Measurements from ENCODE around the gene FKBP7.
"Not testable (repeated sequence)": the region's sequence is repeated elsewhere in the genome, so short reads cannot be mapped to it uniquely, and the experiment has no call there.

Gene FKBP7

GRCh38 chr2:178449700-178450523, 28.5 kb downstream of the FKBP7 start:
- DNase-seq (ENCODE audit: low spot score) = no peak

DNA sequence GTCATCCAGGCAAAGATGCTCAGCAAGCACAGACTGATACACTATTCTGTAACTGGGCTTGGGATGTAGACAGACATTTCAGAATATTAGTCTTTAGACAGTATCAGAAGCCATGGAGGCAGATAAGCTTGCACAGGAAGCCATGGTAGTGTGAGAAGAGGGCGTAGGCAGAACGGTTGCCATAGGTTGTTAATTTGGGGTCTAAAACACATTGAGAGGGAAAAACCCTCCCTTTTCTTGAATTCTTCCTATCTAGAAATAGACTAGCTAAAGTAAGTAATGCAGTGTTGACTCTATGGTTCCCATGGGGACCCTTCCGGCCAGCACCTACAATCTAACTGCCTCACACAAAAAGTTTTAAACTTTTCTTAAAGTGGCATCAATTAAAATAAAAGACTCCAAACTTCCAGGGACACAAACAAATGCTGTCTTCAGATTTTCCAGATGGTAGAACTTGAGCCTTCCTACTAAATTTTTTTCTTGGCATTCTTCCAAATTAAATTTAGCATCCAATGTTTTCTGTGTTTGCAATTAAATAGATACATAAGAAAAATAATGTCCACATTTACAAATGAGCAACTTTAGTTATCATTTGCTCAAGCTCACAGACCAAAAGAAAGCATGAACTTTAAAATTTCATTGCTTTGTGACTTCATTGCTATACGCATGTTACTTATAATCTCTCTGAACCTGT, 29.3 kb downstream of the FKBP7 start:
- no peak for DNase-seq (ENCODE audit: low spot score)

GRCh38 chr2:178441426-178441825, 37.0 kb downstream of the FKBP7 start:
- no peak for DNase-seq (ENCODE audit: low spot score)

DNA sequence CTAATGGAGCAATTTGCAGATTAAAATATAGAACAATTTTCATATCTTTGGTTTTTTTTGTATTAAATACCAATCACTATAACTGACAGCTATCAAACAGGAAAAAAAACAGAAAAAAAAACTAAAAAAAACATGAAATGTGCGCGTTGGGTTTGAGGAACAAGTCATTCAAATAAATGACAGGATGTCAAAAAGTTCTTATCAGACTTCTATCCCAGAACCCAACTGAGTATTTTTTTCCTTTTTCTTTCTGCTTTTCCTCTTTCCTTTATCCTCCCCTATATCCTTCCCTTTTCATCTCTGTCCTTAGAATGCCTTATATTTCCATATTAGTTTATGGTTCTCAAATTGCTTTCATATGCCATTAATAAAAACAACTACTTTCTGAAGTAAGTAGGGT, 41.7 kb downstream of the FKBP7 start:
- DNase-seq (ENCODE audit: low spot score) = no peak

GRCh38 chr2:178429336-178429735, 49.1 kb downstream of the FKBP7 start:
- DNase-seq (ENCODE audit: low spot score) = no peak

DNA sequence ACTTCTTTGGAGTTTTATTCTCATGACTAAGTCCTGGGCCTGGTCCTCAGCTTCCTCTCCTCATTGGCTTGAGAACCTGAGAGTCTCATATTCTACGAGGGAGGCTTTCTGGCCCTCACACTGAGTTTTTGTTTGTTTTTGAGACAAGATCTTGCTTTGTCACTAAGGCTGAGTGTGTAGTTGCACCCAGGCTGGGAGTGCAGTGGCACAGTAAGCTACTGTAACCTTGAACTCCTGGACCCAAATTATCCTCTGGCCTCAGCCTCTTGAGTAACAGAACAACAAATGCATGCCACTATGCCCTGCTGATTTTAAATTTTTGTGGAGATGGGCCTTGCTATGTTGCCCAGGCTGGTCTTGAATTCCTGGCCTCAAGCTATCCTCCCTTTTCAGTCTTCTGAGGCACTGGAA, 50.0 kb downstream of the FKBP7 start:
- DNase-seq (ENCODE audit: low spot score) = no peak

DNA sequence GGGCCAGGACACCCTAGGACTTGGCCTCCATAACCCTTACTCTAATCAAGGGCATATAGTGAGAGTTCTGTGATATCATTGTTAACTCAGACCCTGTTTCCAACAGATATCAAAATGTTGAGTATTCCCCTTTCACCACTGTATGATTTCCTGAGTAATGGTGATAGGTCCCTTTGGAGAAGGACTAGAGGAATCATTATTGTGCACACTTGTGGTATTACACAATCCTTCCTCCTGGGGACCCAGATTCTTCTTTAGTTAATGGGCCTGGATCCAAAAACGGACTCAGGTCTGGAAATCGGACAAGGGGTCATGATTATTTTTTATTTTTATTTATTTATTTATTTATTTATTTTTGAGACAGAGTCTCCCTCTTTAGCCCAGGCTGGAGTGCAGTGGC, 50.9 kb downstream of the FKBP7 start:
- DNase-seq (ENCODE audit: low spot score) = no peak

GRCh38 chr2:178426388-178426787, 52.0 kb downstream of the FKBP7 start:
- no peak for DNase-seq (ENCODE audit: low spot score)

DNA sequence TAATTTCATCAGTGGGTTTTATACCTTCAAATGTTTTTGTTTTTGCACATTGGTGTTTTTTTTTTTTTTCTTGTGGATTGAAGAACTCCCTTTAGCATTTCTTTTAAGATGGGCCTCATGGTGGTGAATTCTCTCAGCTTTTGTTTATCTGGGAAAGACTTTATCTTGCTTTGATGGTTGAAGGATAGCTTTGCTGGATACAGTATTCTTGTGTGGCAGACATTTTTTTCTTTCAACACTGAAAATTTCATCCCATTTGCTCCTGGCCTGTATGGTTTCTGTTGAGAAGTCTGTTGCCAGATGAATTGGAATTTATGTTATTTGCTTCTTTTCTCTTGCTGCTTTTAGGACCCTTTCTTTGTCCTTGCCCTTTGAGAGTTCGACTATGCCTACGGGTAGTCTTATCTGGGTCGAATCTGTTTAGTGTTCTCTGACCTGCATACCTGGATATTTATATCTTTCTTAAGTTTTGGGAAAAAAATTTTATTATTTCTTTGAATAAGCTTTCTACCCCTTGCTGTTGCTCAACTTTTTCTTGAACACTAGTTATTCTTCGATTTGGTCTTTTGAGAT, 53.1 kb downstream of the FKBP7 start:
- no peak for DNase-seq (ENCODE audit: low spot score)

DNA sequence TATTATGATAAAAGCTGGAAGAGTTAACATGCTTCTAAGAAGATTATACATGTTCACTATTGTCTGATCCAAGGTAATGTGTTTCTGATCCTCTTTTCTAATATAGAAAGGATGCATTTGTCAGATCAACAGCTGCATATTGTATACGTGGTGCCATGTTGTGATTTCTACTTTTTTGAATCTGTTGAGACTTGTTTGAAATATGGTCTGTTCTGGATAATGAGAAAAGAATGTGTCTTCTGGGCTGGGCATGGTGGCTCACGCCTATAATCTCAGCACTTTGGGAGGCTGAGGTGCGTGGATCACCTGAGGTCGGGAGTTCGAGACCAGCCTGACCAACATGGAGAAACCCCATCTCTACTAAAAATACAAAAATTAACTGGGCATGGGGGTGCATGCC, 54.7 kb downstream of the FKBP7 start:
- DNase-seq (ENCODE audit: low spot score) = not testable (repeated sequence)

GRCh38 chr2:178422097-178422496, 56.3 kb downstream of the FKBP7 start:
- no peak for DNase-seq (ENCODE audit: low spot score)

DNA sequence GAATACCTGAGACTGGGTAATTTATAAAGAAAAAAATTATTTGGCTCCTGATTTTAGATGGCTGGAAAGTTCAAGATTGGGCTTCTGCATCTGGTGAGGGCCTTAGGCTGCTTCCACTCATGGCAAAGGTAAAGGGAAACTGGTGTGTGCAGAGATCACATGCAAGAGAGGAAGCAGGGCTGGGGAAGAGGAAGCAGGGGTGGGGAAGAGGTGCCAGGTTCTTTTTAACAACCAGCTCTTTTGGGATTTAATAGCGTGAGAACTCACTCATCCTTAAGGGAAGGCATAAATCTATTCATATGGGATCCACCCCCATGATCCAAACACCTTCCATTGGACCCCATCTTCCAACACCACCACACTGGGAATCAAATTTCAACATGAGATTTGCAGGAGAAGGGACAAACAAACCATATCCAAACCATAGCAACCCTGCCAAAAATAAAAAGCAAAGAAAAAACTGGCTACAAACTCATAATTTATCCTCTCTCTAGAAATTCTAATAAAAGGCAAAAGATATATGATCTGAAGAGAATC, 57.9 kb downstream of the FKBP7 start:
- DNase-seq (ENCODE audit: low spot score) = no peak

- DNase-seq (ENCODE audit: low spot score) = no peak
These were observed 59.3 kb downstream of the FKBP7 start for GRCh38 chr2:178419123-178419522.

DNA sequence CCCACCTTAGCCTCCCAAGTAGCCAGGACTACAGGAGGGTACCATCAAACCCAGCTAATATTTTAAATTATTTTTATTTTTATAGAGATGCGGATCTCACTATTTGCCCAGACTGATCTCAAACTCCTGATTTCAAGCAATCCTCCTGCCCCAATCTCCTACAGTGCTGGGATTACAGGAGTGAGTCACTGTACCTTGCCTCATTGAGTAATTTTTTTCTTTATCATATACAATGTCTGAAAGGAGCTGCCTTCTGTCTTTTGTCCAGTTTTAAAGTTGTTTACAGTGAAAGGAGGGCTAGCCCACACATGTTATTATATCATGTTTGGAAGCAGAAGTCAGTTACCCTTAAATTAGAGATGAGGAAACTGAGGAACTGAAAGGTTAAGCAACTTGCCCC, 60.0 kb downstream of the FKBP7 start:
- no peak for DNase-seq (ENCODE audit: low spot score)

DNA sequence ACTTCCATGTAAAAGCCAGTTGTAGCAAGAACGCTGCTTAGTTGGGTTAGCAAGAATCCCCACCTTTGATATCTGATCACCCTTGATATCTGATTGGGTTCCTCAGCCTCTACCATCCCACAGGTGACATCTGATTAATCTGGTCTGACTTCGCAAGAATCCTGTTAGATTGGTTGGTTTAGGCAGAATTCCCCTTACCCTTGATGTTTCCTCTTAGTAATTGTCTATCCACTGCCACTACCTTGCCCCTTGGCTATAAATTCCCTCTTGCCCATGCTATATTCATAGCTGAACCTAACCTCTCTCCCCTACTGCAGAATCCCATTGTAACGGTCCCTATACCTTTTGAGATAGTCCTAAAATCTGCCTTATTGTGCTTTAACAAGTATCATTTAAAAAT, 60.5 kb downstream of the FKBP7 start:
- no peak for DNase-seq (ENCODE audit: low spot score)

- no peak for DNase-seq (ENCODE audit: low spot score)
These were observed 62.4 kb downstream of the FKBP7 start for GRCh38 chr2:178415979-178416378.

GRCh38 chr2:178414266-178415247, 63.8 kb downstream of the FKBP7 start:
- DNase-seq (ENCODE audit: low spot score) = peak; percentile 88

Measured in ecto neural progenitor cell (in vitro differentiated cells).